Transverse colon (tissue), 4 donors: ENCODE data around the gene MRPL18.

Experiments
- POLR2AphosphoS5 ChIP-seq, 3 donors: sonication (generic); formaldehyde crosslinking; IDR thresholded peaks; one replicate each; pipeline ENCODE4 v1.6.1; 2016; ENCODE audit warnings: antibody characterized with exemption in 3 of 3
- TF ChIP-seq, protein P1 (sequence below), 5 experiments: fragments of 200-600 bp in 3 of 5; fragments of 450-650 bp in 2 of 5; sonication (generic) in 3 of 5; IDR thresholded peaks; 1 replicate in 2 of 5; 2 replicates in 3 of 5; pipeline ENCODE4 v1.5.1; 2016 to 2017; ENCODE audit warnings: antibody characterized with exemption in 5 of 5, inconsistent platforms in 3 of 5, mild to moderate bottlenecking in 2 of 5, moderate library complexity in 1 of 5

DNA sequence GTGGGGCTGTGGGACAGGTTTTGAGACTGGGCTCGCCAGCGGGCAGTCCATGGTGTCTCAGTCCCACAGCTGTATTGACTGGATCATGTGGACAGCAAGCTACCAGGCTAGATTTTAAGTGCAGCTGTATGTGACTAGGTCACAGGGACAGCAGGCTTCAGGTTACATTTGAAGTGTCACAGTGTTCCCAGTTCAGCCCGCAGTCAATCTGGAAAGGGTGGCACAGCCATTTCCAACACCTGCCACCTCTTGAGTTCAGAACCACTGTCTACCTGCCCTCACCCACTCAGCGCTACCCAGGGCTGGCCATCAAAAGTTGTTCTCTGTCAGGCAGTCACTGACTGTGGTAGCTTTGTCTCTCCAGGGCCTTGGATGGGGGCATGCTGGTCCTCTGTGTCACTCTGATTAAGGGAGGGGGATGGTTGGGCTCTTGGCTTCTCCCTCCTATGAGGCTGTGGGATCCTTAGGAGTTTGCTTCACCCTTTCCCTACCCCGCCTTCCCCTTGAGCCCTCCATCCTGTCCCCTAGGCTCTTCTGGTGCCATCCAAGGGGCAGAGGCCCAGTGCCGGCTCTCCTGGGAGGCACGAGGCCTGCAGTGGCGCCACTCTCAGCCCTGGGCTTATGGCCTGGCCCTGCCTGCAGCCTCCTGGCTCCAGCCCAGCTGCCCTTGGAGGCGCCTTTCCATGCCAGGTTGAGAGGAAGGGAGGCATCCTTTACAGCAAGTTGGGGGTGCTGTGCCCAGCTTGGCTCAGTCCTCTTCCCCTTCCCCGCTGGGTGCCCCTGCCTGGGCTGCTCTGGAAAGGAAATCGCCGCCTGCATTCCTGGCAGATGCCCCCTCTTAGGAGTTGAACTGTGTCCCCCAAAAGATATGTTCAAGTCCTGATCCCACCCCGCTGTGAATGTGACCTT is 54.7 kb downstream of the MRPL18 start:
- TF ChIP-seq, protein P1, sequence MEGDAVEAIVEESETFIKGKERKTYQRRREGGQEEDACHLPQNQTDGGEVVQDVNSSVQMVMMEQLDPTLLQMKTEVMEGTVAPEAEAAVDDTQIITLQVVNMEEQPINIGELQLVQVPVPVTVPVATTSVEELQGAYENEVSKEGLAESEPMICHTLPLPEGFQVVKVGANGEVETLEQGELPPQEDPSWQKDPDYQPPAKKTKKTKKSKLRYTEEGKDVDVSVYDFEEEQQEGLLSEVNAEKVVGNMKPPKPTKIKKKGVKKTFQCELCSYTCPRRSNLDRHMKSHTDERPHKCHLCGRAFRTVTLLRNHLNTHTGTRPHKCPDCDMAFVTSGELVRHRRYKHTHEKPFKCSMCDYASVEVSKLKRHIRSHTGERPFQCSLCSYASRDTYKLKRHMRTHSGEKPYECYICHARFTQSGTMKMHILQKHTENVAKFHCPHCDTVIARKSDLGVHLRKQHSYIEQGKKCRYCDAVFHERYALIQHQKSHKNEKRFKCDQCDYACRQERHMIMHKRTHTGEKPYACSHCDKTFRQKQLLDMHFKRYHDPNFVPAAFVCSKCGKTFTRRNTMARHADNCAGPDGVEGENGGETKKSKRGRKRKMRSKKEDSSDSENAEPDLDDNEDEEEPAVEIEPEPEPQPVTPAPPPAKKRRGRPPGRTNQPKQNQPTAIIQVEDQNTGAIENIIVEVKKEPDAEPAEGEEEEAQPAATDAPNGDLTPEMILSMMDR (IDR thresholded peaks at IDR 0.05), result no peak
- no peak for TF ChIP-seq POLR2AphosphoS5 (IDR thresholded peaks at IDR 0.05)
